Breast epithelium (tissue), 3 donors: ENCODE results near the gene SLC12A4.

Experiments used
- CTCF ChIP-seq, 3 donors: fragments of 450-650 bp; IDR thresholded peaks; one replicate each; pipeline ENCODE4 v1.5.1; 2016 to 2017; ENCODE audit warnings: antibody characterized with exemption in 3 of 3, mild to moderate bottlenecking in 3 of 3, moderate library complexity in 3 of 3
- POLR2A ChIP-seq: fragments of 450-650 bp; IDR thresholded peaks from one replicate; pipeline ENCODE4 v1.6.1; 2016; ENCODE audit warnings: antibody characterized with exemption, mild to moderate bottlenecking, moderate library complexity

DNA sequence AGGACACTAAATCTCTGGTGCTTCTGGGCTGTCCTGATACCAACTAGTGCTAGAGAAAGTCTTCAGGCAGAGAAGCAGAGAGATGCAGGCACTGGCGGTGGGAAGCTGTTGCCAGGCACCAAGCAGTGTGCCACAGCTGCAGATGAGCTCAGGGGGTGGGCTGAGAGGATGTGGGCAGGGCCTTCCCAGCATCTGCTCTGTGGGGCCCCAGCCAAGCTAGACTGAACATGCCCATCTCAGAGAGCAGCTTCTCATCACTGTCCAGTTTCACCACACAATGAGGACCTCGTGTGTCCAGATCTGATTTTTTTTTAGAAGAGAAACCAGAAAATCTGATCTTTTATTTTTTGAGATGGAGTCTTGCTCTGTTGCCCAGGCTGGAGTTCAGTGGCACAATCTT, 58.3 kb downstream of the SLC12A4 start:
- TF ChIP-seq CTCF (IDR thresholded peaks at IDR 0.05): no peak
- no peak for TF ChIP-seq POLR2A
